GM19043 (cell line): ENCODE results near the gene SLC12A2.

ENCODE experiments used
- ATAC-seq: cut with Tn5 transposase; IDR thresholded peaks from one replicate; pipeline ENCODE4 v1.9.1; 2021; ENCODE audit warnings: low read depth; ENCODE audit not compliant: unreplicated experiment

Gene SLC12A2

DNA sequence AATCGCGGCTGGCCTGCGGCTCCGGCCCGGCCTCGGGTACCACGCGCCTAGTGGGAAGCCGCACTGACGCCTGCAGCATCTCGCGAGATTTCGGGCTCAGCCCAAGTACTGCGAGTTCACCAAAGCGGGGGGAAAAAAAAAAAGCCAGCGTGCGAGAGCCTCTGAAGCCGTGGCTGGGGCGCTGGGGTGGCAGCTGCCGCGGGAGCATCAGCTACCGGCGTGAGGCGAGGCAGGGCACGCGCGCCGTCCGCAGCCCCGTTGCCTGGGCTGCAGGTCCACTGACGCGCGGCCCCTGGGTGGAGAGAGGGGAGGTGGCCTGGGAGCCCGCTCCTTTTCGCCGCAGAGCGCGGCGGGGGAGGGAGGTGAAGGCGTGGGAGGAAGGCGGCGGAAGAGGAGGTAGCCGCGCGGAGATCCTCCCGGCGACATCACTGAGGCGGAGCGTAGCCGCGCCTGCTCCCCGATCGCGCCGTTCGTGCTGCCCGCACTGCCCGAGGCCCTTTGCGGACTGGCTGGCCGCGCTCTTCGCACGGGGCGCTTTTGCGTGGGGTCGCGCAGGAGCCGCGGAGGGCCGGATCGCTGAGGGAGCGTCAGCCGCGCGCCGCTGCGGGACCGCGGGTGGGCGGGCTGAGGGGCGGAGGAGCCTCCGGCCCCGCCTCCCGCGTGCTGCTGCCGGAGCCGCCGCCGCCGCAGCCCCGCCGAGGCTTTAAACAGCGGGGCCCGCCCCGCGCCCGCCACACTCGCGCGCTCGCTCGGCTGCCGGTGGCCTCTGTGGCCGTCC, at the start of gene SLC12A2:
Gene SLC12A2, plus strand, starts transcription at position 734 of the 778 bp plus-strand sequence. CDS start 189 bp downstream, outside the sequence.
- peak; percentile 48 for ATAC-seq

DNA sequence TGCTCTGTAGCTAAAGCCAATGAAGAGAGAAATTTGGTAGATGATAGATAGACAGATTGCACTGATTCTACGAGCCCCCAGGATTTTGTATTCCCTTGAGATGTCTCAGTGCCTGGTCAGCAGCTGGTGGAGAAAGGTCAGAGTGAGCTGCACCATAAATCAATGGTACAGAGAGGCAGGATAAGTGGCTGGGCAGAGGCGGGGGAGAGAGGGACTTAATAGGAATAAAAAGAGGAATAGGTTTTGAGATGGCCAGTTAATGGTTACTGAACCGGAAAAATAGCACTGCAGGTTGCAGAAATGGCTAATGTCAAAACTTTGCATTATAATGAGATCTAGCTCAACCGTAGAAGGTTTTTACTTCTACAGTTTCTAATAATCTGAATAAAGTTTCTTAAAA, 47.9 kb upstream of the SLC12A2 start:
- ATAC-seq = no peak

DNA sequence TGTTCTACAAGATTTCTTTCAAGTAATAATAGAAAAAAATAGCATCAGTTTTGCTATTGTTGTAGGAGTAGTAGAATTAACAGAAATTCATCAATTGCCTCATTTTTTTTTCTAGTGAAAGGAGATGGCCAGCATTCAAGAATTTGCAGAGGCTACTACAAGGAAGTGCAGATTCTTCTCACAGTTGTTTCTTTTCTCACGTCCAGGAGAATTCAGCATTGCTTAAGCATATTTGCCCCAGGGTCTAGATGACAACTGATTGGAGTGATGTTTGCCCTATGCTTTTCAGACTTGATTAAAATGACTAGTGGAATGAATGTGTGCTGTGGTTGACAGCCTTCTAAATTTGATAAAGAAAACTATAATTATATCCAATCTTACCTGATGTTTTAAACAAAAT, 46.6 kb upstream of the SLC12A2 start:
- ATAC-seq = no peak

DNA sequence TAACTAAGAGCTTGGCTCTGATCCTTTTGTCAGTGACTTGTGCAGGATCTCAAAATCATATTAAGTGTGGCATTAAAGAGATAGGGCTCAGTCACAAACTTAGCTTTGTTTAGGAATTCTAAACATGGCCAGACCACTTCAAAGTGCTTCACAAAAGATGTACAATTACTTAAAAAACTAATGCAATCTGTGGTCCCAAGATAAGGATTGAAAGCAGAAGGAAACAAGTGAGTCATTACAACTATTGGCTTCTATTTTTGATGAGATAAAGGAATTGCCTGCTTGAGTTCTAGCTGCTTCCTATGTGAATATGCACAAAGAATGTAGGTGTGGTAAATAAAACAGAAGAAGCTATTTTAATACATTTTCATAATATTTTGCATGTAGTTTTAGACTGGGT, 44.9 kb upstream of the SLC12A2 start:
- no peak for ATAC-seq

DNA sequence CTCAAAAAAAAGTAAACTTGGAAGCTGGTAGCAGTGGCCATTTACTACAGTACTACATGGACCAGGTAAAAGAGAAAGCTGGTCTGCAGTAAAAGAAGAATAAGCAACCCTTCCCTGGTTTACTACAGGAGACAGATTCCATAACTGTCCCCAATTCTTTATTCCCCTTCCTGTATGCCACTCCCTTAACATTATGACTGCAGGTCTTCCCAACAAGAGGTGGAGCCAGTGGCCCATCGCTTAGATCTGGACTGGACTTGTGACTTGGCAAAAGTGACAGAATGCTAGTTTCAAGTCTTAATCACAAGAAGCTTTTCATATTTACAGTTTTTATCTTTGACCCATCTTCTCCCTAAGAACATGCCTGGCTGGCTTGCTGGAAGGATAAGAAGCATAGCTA, 42.6 kb upstream of the SLC12A2 start:
- ATAC-seq = no peak

DNA sequence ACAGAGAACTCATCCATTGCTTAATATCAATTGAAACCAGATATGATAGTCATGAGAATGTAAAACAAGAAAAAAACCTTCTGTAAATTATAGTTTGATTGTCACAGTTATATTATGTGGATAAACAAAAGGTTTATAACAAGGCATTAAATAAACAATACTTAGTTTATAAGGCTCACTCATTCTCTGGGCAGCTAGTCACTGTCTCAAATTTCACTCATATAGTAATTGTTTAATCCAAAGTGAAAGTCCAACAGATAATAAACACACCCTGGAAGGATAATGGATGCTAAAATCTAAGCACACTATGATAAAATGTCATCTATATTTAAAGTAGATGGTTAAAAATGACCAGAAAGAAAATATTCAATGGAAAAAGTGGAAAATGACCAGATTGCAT, 30.8 kb upstream of the SLC12A2 start:
- ATAC-seq = no peak

DNA sequence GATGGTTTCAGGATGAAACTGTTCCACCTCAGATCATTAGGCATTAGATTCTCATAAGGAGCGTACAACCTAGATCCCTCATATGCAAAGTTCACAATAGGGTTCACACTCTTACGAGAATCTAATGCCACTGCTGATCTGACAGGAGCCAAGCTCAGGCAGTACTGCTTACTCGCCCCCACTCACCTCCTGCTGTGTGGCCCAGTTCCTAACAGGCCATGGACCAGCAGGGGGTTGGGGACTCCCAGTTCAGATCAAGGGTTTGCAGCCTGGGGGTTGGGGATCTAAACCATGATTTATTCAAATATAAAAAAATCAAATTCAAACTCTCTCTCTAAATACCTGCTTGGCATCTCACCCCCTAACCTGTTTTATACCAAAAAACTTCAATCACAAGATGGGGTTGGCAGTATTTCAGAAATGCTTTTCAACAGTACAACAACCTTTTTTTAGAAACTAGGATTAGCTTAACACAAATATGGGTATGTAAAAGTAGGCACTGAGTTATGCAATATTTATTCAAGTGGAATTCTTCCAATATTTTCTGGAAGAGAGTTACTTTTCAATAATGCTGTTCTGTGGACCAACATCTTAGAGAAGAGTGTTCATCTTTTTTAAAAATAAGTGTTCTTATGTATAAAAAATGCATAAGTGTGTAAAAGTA, 30.1 kb upstream of the SLC12A2 start:
- no peak for ATAC-seq

DNA sequence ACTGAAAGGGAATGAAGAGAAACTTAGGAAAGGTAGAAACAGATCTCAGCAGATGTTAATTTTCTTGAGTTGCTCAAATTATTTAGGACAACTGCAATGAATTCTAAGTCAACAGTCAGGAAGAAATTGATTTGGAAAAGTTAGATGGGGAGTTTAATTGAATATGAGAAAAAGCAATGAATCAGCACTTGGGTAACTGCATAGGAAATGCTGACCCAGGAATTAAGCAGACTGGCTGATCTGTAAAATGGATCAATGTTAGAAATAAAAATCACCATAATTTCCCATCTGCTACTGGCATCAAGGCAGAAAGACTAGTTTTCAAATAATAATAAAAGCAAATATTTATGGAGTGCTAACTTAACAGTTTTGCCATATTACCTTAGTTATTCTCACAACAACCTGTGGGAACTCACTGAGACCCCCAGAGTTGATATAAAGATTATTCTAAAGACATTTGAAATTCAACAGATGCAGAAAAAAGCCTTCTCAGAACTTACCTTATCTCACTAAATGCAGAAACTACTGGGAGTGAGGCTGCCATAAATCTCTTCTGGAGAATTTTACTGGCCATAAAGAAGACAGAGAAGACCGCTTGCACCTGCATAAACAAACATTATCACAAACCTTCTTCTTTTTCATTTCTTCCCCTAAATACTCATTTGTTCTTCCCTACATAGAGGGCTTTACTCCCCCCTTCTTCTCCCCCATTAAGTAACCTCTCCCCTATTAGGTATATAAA, 22.8 kb upstream of the SLC12A2 start:
- no peak for ATAC-seq

DNA sequence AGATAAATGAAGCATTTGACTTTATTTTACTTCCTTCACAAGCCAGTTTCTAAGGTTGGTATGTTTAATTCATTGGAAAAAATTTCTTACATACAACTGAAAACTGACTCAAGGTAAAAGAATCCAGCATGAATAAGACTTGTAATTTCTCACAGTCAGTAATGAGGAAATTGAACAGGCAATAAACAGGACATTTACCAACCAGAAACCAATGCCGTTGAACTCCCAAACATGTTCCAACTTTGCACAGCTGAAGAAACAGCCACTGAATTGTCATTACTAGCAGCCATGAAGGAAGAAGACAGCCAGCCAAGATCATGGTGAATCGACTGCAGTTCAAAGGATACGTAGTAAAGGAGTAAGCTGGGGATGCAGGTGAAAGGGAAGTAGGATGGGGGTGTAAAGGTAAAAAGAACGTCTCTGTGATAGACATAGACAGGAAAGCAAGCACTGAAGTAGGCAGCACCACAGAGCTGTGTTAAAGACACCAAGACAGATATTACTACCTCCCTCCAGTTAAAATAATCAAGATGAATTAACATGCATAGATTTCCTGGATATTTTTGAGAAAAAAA, 21.3 kb upstream of the SLC12A2 start:
- no peak for ATAC-seq

DNA sequence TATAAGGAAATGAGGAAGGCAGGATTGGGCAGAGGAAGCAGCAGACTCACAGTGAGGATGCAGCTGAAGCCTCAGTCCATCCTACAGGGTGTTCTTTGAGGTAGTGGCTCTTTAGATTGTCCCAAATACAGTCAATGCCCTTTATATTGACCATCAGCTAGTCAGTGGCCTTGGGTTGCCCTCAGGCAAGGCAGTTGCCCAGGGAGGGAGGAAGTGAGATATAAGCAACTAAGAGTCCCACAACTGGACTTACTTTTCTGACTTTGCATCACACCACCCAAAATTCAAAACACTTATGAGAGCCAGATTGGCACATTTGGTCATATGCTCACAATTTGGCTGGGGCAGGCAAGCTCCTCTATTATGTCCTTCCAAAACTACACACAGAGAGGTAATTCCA, 9.4 kb upstream of the SLC12A2 start:
- no peak for ATAC-seq

DNA sequence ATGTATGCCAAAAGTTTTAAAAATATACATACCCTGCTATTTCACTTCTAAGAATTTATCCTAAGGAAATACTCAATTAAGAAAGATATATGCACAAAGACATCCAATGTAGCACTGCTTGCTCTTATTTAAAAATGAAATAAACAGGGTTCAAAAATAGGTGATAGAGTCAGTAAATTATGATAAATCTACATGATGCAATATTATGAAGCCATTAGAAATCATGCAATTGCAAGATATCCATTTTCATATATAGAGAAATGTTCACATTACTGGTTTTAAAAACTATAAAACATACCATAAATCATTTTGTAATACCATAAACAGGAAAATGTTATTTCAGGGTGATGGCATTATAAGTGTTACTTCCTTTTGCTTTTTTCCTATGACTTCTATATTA, 8.6 kb upstream of the SLC12A2 start:
- ATAC-seq = no peak

DNA sequence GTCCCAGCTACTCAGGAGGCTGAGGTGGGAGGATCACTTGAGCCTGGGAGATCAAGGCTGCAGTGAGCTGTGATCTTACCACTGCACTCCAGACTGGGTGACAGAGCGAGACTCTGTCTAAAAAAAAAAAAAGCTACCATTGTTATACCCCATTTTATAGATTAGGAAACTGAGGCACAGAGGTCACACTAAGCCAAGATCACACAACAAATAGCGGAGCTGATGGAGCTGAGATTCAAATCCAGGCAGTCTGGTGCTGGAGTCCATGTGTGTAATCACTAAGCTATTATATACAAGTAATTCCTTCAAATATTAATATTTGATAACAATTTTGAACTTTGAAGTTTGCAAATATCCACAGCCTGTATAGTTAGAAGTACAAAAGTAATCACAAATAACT, 6.0 kb upstream of the SLC12A2 start:
- no peak for ATAC-seq

DNA sequence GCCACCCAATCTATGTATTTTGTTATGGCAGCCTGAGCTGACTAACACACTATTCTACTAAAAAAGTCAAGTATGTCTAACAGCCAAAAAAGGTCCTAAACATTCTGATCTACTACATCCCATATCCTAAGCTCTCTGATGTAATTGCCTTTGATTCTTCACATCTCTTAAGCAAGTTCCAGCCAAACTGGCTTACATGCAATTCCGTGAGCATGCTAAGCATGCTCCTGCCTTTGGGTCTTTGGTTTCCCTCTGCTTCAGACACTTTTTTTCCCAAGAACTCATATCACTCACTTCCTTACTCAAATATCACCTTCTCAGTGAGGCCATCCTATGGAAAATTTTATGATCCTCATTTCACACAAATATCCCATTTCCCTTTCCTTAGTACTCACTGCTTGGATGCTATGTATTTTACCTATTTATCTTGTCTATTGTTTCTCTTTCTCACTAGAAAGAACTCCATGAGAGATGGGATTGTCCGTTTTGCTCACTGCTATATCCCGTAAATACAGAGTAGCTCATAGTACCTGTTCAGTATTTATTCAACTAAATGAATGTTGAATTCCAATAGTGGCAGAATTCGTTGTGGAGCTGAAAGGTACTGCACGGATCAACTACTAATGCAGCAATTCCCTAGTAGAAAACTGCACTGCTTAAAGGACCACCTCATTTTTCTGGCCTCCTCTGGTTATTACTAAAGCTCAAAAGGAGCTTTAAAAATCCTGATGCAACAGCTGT, 2.3 kb upstream of the SLC12A2 start:
- no peak for ATAC-seq

DNA sequence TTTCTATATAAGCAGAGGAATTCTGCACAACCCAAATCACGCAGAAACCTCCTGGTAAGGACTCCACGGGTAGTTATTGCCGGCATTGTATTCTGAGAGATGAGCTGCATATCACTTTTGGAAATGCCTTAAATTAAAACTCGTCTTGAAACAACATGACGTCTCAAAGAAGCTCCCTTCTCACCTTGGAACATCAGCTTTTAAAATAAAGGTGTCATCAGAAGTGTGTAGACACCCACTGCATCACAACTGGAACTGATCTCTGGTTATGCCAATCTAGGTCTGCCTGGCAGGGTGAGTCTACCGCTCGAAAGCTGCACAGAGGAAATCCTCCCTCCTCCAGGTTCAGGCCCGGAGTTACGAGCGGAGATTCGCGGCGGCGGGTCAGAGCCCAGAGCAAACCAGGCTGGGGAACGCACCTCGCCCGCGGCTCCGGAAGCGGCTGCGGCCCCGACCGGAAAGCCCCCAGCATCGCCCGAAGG, 974 bp upstream of the SLC12A2 start:
- peak; percentile 5 for ATAC-seq

DNA sequence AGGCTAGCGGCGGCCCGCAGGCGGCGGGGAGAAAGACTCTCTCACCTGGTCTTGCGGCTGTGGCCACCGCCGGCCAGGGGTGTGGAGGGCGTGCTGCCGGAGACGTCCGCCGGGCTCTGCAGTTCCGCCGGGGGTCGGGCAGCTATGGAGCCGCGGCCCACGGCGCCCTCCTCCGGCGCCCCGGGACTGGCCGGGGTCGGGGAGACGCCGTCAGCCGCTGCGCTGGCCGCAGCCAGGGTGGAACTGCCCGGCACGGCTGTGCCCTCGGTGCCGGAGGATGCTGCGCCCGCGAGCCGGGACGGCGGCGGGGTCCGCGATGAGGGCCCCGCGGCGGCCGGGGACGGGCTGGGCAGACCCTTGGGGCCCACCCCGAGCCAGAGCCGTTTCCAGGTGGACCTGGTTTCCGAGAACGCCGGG, 253 bp downstream of the SLC12A2 start:
- ATAC-seq = peak; percentile 31

DNA sequence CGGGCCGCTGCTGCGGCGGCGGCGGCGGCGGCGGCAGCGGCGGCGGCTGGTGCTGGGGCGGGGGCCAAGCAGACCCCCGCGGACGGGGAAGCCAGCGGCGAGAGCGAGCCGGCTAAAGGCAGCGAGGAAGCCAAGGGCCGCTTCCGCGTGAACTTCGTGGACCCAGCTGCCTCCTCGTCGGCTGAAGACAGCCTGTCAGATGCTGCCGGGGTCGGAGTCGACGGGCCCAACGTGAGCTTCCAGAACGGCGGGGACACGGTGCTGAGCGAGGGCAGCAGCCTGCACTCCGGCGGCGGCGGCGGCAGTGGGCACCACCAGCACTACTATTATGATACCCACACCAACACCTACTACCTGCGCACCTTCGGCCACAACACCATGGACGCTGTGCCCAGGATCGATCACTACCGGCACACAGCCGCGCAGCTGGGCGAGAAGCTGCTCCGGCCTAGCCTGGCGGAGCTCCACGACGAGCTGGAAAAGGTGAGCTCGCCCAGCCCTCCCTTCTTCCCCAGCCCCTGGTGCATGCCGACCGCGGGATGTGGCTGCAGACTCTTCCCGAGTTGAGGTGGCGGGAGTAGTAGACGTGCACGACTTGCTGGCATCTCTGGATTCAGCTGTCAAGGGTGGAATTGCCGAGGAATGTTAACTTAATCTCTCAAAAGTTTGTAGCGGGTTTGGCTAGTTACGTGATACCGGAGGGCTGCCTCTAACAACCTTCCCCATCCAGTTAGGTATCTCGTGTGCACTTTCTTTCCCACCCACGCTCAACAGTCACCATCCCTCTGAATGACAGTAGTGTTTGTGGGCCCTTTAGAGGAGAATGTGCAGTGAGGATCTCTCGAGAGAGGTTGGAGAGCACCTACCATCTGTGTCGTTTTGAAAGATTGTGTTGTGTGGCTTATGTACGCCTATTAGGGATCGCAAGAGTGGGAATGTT, 932 bp downstream of the SLC12A2 start:
- peak; percentile 4 for ATAC-seq

DNA sequence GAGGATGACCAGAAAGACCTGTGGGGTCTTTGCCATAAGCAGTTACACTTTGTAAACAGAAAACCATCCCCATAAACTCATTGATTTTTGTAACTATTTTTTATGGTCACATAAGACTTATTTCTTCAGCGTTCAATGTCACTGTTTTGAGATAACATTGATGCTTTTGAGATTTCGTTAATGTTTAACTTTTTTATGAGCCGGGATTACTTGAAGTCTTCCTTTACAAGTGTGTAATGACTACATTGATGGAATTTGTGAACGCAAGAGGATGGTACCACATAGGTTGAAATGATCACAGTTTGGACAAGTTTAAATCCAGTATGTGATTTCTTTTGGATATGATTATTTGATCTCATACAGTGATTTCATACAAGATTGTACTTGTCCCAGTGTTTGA, 1.8 kb downstream of the SLC12A2 start:
- no peak for ATAC-seq

DNA sequence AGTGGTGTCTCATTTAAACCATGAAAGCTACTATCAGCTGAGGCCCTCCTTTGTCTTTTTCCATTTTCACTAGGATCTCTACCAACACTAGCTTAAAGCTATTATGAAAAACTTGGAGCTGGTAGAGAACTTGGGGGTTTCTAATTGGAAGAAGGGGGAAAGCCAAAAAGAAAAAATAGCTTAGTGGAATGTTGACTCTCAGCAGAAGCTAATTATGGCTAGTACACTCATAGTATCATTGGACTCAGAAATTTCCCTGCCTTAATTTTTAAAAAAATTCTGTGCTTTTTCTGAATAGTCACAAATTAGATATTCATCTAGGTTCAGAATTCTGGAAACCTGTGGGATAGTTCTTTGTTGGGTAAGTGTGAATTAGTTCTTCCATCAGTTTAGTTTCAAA, 8.0 kb downstream of the SLC12A2 start:
- no peak for ATAC-seq

DNA sequence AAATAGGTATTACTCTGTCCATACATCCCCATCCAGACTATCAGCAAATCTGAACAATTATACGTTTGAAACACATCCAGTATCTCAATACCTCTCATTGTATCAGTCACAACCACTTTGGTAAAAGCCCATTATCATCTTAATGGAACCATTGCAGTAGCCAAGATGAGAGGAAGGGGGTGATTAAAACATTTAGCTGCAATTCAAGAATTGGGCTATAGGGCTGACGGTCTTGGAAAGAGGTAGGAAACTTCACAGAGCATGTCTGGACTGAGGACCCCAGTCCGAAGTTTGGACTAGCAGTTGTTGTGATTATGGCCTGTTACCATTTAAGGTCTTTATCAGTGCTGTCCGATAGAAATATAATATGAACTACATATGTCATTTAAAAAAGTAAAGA, 8.6 kb downstream of the SLC12A2 start:
- no peak for ATAC-seq
